Nephron (organoid): Measurements from ENCODE around the gene FGF2.

ENCODE experiments used
- H3K27ac Mint-ChIP-seq, 3 experiments: 2 replicates each; pipeline ENCODE4 v1.8.0; 2020; ENCODE audit warnings: mixed read lengths in 3 of 3, mild to moderate bottlenecking in 2 of 3, moderate library complexity in 1 of 3
- H3K27me3 Mint-ChIP-seq: 2 replicates; pipeline ENCODE4 v1.8.0; 2021; ENCODE audit warnings: low read depth, mild to moderate bottlenecking, moderate library complexity, mixed read lengths
- H3K36me3 Mint-ChIP-seq: 2 replicates; pipeline ENCODE4 v1.8.0; 2020; ENCODE audit warnings: low read depth, mixed read lengths
- H3K4me1 Mint-ChIP-seq: 2 replicates; pipeline ENCODE4 v1.8.0; 2020; ENCODE audit warnings: mixed read lengths
- H3K4me3 Mint-ChIP-seq, 3 experiments: 2 replicates each; pipeline ENCODE4 v1.8.0; 2020; ENCODE audit warnings: mild to moderate bottlenecking in 3 of 3, mixed read lengths in 3 of 3, moderate library complexity in 2 of 3
- H3K9me3 Mint-ChIP-seq: 2 replicates; pipeline ENCODE4 v1.8.0; 2020; ENCODE audit warnings: mixed read lengths
- TF ChIP-seq, protein P1 (sequence below), 3 experiments: fragments of 200-600 bp; sonication (generic); IDR thresholded peaks; one replicate each; pipeline ENCODE4 v1.5.0; 2021; ENCODE audit warnings: antibody characterized with exemption in 3 of 3; ENCODE audit not compliant: unreplicated experiment in 3 of 3

FGF2 gene

DNA sequence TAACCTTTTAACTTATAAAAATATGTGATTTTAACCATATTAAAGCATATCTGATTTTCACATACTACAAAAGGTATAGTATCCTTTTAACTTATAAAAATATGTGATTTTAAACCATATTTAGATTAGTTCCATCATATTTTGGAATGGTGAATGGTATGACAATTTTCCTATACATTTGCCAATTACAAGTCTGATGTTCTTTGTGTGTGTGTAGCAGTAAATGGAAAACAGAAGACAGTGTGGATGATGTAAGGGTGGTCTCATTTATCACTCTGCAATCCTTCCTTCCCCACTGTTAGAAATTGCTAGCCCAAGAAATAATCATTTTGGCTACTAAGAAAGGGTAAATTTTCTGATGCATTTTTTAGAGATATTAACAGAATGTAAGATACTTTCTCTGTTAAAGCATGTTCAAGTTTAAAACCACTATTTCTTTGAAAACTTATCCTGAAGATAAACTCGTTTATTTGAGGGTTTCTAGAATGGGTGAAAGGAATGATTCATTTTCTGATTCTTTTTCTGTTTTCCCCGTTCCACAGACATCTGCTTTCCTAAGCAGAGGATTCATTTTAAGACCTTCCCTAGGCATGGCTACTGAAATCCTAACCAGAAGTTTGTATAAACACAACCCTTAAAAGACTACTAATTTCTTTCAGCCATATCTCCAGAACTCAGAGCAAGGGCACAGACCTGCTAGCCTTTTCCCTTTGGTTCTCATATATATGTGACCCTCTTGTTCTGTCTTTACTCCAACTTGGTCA is 74.8 kb downstream of the FGF2 start:
- Mint-ChIP-seq H3K27ac (no peak overlapping the region), H3K36me3 (peaks cover 25% of the 10 kb centered on the region), H3K27me3 (no peaks in the 10 kb centered on the region), H3K9me3 (no peaks in the 10 kb centered on the region), H3K4me3 (no peak overlapping the region), H3K4me1 (no peaks in the 10 kb centered on the region)
- TF ChIP-seq, protein P1, sequence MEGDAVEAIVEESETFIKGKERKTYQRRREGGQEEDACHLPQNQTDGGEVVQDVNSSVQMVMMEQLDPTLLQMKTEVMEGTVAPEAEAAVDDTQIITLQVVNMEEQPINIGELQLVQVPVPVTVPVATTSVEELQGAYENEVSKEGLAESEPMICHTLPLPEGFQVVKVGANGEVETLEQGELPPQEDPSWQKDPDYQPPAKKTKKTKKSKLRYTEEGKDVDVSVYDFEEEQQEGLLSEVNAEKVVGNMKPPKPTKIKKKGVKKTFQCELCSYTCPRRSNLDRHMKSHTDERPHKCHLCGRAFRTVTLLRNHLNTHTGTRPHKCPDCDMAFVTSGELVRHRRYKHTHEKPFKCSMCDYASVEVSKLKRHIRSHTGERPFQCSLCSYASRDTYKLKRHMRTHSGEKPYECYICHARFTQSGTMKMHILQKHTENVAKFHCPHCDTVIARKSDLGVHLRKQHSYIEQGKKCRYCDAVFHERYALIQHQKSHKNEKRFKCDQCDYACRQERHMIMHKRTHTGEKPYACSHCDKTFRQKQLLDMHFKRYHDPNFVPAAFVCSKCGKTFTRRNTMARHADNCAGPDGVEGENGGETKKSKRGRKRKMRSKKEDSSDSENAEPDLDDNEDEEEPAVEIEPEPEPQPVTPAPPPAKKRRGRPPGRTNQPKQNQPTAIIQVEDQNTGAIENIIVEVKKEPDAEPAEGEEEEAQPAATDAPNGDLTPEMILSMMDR (IDR thresholded peaks at IDR 0.05; ENCODE audit: unreplicated experiment in 3 of 3): no peak

DNA sequence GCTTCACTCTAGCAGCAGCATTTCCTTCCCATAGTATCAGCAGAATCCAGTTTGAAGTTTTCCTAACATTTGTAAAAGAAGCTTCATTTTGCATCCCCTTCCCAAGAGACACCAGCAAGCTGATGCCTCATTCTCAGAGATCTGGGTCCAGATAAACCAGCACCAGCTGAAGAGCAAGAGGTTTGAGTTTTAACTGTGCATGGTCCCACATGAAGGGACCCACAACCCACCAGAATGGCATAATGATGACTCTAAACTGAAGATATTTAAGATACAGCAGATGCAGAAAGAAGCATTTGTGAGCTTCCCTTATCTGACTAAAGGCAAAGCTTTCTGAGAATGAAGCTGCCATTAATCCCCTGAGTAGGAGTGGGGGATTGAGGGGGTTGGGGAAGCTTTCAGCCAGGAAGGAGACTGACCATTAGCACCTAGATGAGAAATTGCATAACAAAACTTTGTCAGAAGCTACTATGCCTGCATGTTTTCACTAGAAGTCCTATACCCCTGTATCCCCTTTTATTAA is 77.2 kb downstream of the FGF2 start:
- Mint-ChIP-seq H3K27me3 (no peaks in the 10 kb centered on the region), H3K4me1 (no peaks in the 10 kb centered on the region), H3K36me3 (peaks cover 29% of the 10 kb centered on the region), H3K27ac (no peak overlapping the region), H3K4me3 (no peak overlapping the region), H3K9me3 (no peaks in the 10 kb centered on the region)
- TF ChIP-seq, protein P1 (IDR thresholded peaks at IDR 0.05; ENCODE audit: unreplicated experiment in 3 of 3): no peak

DNA sequence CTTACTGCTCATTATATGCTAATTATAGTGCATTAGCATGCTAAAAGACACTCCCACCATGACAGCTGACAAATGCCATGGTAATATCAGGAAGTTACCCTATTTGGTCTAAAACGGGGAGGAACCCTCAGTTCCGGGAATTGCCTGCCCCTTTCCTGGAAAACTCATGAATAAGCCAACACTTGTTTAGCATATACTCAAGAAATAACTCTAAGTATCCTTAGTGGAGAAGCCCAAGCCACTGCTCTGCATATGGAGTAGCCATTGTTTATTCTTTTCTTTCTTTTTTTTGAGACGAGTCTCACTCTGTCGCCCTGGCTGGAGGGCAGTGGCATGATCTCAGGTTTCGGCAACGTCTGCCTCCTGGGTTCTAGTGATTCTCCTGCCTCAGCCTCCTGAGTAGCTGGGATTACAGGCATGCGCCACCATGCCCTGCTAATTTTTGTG is 80.3 kb downstream of the FGF2 start:
- TF ChIP-seq, protein P1 (IDR thresholded peaks at IDR 0.05; ENCODE audit: unreplicated experiment in 3 of 3): no peak
- Mint-ChIP-seq H3K4me1 (no peaks in the 10 kb centered on the region), H3K9me3 (no peaks in the 10 kb centered on the region), H3K27me3 (no peaks in the 10 kb centered on the region), H3K36me3 (peaks cover 28% of the 10 kb centered on the region), H3K4me3 (no peak overlapping the region), H3K27ac (no peak overlapping the region)

DNA sequence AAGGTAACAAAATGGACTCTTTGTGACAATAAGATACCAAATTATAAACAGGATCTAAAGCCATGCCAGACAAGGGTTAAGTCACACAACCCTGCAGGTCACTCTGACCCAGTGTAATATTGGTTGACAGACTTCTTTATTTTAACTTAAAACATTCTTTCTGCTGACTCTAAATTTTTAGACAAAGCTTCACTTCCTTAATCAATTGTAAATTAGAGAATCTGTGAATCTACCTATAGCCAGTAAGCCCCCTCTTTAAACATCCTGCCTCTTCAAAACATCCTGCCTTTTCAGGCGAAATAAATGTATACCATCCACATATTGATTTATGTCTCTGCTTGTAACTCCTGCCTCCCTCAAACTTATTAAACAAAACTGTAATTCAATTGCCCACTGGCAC is 81.6 kb downstream of the FGF2 start:
- H3K36me3 Mint-ChIP-seq: peaks cover 29% of the 10 kb centered on the region
- H3K4me1 Mint-ChIP-seq: no peaks in the 10 kb centered on the region
- H3K9me3 Mint-ChIP-seq: no peaks in the 10 kb centered on the region
- TF ChIP-seq, protein P1 (IDR thresholded peaks at IDR 0.05; ENCODE audit: unreplicated experiment in 3 of 3): no peak
- H3K27ac Mint-ChIP-seq: no peak overlapping the region
- H3K27me3 Mint-ChIP-seq: no peaks in the 10 kb centered on the region
- no peak overlapping the region for H3K4me3 Mint-ChIP-seq

DNA sequence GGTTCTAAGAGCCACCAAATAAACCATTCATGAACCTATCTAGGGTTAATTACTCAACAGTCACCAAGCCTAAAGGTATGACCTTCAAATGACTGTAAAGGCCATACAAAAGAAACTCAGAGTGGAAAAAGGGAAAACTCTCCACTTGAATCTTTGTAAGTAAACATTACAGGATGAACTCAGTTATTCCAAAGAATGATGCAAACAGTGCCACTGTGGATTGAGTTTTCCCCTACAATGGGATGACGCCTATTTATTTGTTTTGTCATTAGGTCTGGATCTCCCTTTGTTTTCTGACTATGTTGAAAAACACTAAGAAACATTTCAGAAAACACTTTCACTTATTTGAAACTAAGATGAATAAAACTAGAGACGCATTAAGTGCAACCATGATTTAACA is 83.1 kb downstream of the FGF2 start:
- Mint-ChIP-seq H3K27ac (no peak overlapping the region), H3K9me3 (no peaks in the 10 kb centered on the region), H3K36me3 (peaks cover 27% of the 10 kb centered on the region), H3K4me1 (no peaks in the 10 kb centered on the region), H3K27me3 (no peaks in the 10 kb centered on the region), H3K4me3 (no peak overlapping the region)
- TF ChIP-seq, protein P1 (IDR thresholded peaks at IDR 0.05; ENCODE audit: unreplicated experiment in 3 of 3): no peak

DNA sequence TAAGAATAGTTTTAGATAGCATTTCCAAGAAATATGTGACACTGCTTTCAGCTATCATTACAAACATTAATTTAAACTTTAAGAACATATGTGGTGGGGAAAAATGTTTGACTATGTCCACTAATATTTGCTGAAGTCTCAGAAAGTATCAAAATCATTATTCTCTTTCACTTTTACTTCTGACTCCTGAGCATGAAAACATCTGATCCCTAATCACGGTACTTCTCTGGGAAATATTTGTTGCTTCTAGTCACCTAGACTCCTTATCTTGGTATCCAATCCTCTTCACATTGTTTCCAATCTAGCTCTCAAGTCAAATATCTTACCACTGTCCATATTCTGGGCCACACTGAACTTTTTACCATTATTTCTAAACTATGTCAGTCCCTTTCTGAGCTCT is 85.0 kb downstream of the FGF2 start:
- Mint-ChIP-seq H3K9me3 (no peaks in the 10 kb centered on the region), H3K4me1 (no peaks in the 10 kb centered on the region), H3K4me3 (no peak overlapping the region), H3K36me3 (peaks cover 20% of the 10 kb centered on the region), H3K27me3 (no peaks in the 10 kb centered on the region), H3K27ac (no peak overlapping the region)
- TF ChIP-seq, protein P1 (IDR thresholded peaks at IDR 0.05; ENCODE audit: unreplicated experiment in 3 of 3): no peak
